Stimulated activated naive B cell treated with anti-CD40 and anti-IgM and Interleukin-4, amounts not matched to agents 10 μg/mL and 1 μg/mL and 100 μg/mL, for 72 hours (primary cell): ENCODE measurements around the gene COLEC11.
"Not testable (repeated sequence)": the region's sequence is repeated elsewhere in the genome, so short reads cannot be mapped to it uniquely, and the experiment has no call there.

Experiments used
- ATAC-seq, 2 donors: fragments of 150-1000 bp; cut with Tn5 transposase; replicated peaks; 2 replicates each; pipeline ENCODE4 v1.10.0; 2021; ENCODE audit warnings: moderate library complexity in 1 of 2
- DNase-seq: peaks from one replicate; pipeline ENCODE4 v3.0.0; 2021
- H3K27ac Mint-ChIP-seq: one replicate; pipeline ENCODE4 v1.8.0; 2022; ENCODE audit warnings: mild to moderate bottlenecking, mixed read lengths
- H3K27me3 Mint-ChIP-seq, 2 donors: one replicate each; pipeline ENCODE4 v1.8.0; 2022; ENCODE audit warnings: mixed read lengths in 2 of 2
- H3K36me3 Mint-ChIP-seq, 2 donors: one replicate each; pipeline ENCODE4 v1.8.0; 2022; ENCODE audit warnings: mixed read lengths in 2 of 2, mild to moderate bottlenecking in 1 of 2
- H3K4me1 Mint-ChIP-seq, 2 donors: one replicate each; pipeline ENCODE4 v1.8.0; 2022; ENCODE audit warnings: mixed read lengths in 2 of 2, mild to moderate bottlenecking in 1 of 2
- H3K4me3 Mint-ChIP-seq, 2 donors: one replicate each; pipeline ENCODE4 v1.8.0; 2022; ENCODE audit warnings: mild to moderate bottlenecking in 2 of 2, mixed read lengths in 2 of 2, moderate library complexity in 1 of 2
- H3K9me3 Mint-ChIP-seq, 2 donors: one replicate each; pipeline ENCODE4 v1.8.0; 2022; ENCODE audit warnings: mixed read lengths in 2 of 2, mild to moderate bottlenecking in 1 of 2

Gene COLEC11

DNA sequence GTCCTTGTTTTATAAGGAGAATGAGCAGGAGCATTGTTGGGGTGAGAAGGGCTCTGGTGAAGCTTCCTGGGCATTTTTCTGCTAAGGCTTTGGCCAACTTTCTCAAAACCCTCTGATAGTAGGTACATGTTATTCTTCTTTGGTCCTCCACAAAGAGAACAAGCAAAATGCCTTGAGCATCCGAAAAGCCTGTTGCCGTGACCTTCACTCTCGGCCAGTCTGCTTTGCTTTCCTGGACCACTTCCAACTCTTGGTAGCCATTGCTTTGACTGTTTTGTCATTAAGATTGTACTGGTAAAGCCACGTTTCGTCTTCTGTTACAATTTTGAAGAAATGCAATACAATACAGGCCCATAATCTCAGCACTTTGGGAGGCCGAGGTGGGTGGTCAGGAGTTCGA is 35.7 kb downstream of the COLEC11 start:
- ATAC-seq (no peak), DNase-seq (no peak)
- Mint-ChIP-seq H3K9me3 (peaks cover 0 to 2% of the 10 kb centered on the region in 2 donors), H3K4me1 (no peaks in the 10 kb centered on the region), H3K27ac (no peak overlapping the region), H3K4me3 (no peak overlapping the region), H3K27me3 (peaks cover 15% of the 10 kb centered on the region in 2 donors), H3K36me3 (peaks cover 0 to 1% of the 10 kb centered on the region in 2 donors)

DNA sequence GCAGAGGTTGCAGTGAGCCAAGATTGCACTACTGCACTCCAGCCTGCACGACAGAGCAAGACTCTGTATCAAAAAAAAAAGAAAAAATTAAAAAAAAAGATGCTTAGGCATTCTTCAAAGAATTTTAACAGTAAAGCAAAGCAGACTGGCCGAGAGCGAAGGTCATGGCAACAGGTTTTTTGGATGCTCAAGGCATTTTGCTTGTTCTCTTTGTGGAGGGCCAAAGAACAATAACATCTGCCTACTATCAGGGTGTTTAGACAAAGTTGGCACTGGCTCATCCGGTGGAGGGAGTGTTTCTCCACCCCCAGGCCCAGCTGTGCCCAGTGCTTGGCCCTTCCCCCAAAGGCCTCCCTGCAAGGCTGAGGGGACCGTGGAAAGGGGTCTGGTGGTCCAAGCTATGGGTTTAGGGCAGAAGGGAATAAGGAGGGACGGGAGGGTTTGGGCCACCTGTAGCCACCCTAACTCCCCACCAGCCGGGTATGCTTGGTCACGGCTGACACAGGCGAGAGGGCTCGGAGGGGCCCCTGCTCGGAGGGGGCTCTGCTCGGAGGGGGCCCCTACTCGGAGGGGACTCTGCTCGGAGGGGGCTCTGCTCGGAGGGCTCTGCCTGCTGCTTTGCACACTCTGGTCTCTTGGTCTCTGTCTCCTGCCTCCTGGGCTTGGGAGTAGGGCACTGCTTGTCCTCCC is 36.4 kb downstream of the COLEC11 start:
- H3K27me3 Mint-ChIP-seq, result peaks cover 17 to 18% of the 10 kb centered on the region in 2 donors

DNA sequence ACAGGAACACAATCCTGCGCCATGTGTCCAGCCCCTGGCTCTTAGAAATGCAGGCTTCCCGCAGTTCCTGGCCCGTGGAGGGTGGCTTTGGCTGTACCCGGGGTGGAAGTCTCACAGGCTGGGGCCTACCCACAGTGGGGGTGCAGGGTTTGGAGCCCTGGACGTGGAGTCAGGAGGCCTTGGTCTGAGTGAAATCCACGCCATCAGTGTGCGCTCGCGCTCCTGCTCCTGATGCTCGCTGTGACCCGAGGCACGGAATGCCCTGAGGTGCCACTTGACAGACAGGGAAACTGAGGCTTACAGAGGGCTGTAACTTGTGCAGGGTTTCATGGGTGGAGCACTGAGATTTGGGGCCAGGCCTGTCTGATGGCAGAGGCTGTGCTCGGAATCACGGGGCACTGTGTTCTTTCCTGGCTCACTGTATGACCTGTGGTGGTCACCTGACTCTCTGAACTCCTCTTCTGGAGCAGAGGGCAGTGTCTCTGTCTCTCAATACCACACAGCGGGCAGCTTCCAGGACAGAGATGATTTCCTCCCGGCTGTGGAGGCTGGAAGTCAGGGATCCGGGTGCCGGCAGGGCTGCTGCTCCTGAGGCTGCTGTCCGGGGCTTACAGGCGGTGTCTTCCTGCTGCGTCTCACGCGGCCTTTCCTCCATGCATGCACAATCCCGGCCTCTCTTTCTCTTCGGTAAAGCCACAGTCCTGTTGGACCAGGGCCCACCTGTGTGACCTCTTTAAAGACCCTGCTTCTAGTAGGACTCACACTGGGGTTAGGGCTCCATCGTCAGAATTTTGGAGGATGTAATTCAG is 37.1 kb downstream of the COLEC11 start:
- Mint-ChIP-seq H3K36me3 (peaks cover 0 to 1% of the 10 kb centered on the region in 2 donors), H3K27ac (no peak overlapping the region), H3K4me3 (no peak overlapping the region), H3K27me3 (peaks cover 15 to 22% of the 10 kb centered on the region in 2 donors), H3K4me1 (no peaks in the 10 kb centered on the region), H3K9me3 (peaks cover 0 to 2% of the 10 kb centered on the region in 2 donors)
- no peak for DNase-seq
- ATAC-seq, result no peak

More for the DNA sequence above, 36.4 kb downstream of the COLEC11 start:
- Mint-ChIP-seq H3K27ac (no peak overlapping the region), H3K4me1 (no peaks in the 10 kb centered on the region), H3K36me3 (peaks cover 0 to 1% of the 10 kb centered on the region in 2 donors), H3K9me3 (peaks cover 0 to 2% of the 10 kb centered on the region in 2 donors), H3K4me3 (no peak overlapping the region)
- DNase-seq (no peak), ATAC-seq (no peak)

DNA sequence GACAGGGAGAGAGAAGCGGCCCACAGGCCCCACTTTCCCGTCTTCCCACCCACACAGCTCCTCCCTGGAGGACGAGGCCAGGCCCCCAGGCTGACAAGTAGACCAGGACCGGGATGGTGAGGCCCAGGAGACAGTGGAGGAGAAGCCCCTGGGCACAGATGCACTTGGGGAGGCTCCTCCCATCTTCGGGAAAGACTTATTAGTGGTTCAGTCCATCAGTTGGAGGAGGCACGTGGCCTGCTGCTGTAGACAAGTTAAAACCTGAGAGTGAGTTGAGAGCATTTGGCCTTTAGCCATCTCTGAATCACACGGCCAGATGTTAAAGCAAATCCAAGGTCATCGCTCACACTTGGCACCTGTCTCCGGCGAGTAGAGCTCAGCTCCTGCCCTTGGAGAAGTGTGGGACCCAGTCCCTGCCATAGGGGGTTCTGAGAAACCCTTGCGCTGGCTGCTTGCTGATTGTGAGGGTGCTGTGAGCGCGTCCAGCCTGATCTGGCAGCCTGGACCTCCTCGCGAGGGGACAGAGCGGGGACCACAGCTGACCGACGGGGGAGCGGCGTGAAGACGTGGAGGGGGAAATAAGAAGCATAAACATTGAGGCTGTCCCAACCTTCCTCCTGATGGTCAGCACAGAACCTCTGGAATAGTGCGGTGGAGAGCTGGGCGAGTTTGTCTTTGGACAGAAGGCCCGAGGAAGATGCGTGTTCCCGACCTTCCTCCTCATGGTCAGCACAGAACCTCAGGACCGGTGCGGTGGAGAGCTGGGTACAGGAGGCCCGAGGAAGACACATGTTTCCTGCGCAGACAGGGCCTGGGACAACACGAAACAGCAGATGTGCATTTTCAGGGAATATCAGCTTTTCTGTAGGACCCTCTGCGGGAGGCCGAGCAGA is 38.4 kb downstream of the COLEC11 start:
- no peak for ATAC-seq
- Mint-ChIP-seq H3K4me1 (no peaks in the 10 kb centered on the region), H3K36me3 (no peaks in the 10 kb centered on the region), H3K27ac (no peak overlapping the region), H3K27me3 (peaks cover 9 to 19% of the 10 kb centered on the region in 2 donors), H3K9me3 (no peaks in the 10 kb centered on the region), H3K4me3 (no peak overlapping the region)
- DNase-seq, result no peak

DNA sequence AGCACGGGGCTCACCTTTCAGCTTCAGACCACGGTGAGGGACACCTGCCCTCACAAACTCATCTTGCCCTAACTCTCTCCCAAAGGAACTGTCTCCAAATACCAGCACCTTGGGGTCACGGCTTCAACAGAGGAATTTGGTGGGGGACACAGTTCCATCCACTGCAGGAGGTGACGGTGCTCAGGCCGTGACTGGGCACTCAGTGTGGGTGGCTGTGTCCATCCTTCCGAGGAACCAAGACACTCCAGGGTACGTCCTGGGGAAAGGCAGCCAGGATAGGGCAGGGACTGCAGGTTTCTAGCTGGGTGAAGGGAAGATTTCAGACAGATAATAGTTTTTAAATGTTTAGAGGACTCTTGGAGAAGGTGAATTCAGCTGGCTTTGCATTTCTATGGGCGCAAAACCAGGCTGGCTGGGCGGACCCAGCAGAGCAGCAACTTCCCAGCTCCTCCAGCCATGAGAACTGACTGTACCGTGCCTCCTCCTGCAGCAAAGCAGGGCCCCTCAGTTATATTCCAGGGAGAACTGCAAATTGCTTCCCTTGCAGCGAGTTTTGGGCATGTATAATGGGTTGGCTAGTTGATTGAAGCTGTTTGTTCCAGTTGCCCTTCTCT is 39.2 kb downstream of the COLEC11 start:
- Mint-ChIP-seq H3K9me3 (no peaks in the 10 kb centered on the region), H3K27me3 (peaks cover 9 to 19% of the 10 kb centered on the region in 2 donors), H3K4me1 (no peaks in the 10 kb centered on the region), H3K27ac (no peak overlapping the region), H3K36me3 (no peaks in the 10 kb centered on the region), H3K4me3 (no peak overlapping the region)
- ATAC-seq (no peak), DNase-seq (no peak)

DNA sequence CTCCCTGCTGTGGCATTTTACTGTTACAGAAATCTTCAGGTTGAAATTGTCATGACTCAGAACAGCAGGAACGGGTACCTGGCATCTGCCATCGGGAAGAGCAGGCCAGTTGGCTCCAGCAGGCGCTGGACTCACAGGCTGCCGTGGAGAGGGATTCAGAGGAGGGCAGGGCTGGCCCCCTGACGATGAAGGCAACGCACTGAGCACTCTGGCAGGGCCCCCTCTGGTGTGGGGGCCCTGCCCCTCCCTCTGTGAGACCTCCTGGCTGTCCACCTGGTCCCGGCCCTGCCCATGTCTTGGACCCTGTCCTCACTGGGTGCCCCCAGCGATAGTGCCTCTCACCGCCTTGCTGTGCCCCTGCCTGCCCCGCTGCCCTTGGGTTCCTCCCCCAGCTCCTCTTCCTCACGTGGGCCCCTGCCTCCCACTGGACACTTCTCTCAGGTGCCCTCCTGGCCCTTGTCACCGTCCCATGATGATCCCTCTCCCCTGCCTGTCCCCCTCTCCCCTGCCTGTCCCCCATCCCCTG is 39.7 kb downstream of the COLEC11 start:
- Mint-ChIP-seq H3K27me3 (peaks cover 9 to 19% of the 10 kb centered on the region in 2 donors), H3K4me1 (no peaks in the 10 kb centered on the region), H3K36me3 (no peaks in the 10 kb centered on the region), H3K4me3 (no peak overlapping the region), H3K9me3 (no peaks in the 10 kb centered on the region), H3K27ac (no peak overlapping the region)
- no peak for DNase-seq
- no peak for ATAC-seq

DNA sequence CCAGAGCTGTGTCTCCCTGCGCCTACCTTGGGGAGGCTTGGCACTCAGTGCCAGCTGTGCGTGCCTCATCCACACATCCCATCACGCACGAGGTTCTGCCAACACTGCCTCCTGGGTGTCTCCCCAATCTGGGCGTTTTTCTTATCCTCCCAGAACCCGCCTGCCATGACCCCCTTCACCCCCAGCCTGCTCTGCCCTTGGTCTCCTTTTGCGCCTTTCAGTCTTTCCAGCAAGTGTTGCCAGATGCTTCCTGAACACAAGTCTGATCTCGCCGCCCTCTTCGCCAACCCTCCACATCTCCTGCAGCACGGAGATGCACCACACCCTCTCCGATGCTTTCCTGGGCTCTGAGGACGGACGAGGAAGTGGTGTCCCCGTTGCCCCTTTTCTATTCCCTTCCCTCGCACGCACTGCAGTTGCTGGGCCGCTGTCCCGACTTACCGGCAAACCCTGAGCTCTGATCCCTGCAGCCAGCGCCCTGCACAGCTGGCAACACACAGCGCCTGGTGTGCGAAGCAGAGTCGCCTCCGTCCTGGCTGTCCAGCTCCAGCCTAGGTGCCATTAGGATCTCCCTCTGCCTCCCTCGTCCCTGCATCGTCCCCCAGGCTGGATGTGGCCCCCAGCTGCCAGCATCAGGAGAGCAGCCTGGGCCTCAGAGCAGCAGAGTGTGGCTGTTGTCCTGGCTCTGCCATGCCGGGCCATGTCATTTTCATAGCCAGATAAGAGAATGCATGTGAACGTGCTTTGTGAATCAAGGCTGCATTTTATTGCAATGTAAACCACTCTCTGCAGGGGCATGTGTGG is 40.5 kb downstream of the COLEC11 start:
- no peaks in the 10 kb centered on the region for H3K9me3 Mint-ChIP-seq
- peak overlapping the region; percentile 56 for H3K27ac Mint-ChIP-seq
- no peaks in the 10 kb centered on the region for H3K4me1 Mint-ChIP-seq
- peaks cover 9 to 19% of the 10 kb centered on the region in 2 donors for H3K27me3 Mint-ChIP-seq
- ATAC-seq (no peak), DNase-seq (no peak)
- H3K36me3 Mint-ChIP-seq, result no peaks in the 10 kb centered on the region
- H3K4me3 Mint-ChIP-seq, result no peak overlapping the region

DNA sequence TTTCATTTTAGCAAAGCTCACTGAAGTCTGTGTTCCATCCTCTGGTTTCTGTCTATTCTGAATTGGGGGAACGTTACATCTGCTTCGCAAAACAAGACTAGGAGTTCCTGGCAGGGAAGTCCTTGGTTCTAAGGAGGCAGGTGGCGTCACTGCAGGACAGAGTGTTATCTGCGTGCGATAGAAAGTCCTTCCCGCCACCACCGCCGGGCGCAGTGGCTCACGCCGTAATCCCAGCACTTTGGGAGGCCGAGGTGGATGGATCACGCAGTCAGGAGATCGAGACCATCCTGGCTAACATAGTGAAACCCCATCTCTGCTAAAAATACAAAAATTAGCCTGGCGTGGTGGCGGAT is 41.0 kb downstream of the COLEC11 start:
- ATAC-seq, H3K4me3 Mint-ChIP-seq, DNase-seq, H3K9me3 Mint-ChIP-seq, H3K36me3 Mint-ChIP-seq, H3K4me1 Mint-ChIP-seq, H3K27ac Mint-ChIP-seq: not testable (repeated sequence)
- peaks cover 9 to 19% of the 10 kb centered on the region in 2 donors for H3K27me3 Mint-ChIP-seq

DNA sequence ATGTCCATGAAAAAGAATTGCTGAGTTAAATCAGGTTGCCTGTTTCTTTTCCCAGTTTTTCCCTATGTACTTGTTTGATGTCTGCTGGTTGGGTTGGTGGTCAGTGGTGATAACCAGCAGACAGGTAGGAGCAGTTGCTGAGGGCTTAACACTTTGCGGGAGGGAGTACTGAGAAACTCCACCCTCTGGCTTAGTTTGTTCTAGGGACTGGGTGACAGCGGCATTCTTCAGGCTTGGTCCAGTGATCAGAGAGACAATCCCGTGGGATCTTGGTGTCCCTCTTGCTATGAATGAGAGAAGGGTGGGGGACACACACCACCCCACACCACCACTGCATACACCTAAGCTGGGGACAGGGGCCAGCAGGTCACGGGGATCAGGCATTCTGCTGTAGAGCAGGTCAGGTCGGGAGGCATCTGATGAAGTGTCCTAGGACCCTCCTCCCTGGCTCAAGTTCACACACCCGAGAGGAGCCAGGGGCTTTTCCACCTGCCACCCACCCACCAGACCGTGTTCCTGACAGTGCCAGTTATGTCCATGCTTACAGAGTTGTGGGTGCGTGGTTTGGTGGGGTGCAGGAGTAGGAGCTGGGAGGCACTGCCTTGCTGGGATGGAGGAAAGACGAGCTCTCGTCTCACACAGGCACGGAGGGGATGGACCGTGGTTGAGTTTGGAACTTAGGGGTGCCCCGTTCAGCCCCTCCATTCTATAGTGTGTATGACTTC is 41.8 kb downstream of the COLEC11 start:
- DNase-seq, result no peak
- Mint-ChIP-seq H3K4me3 (no peak overlapping the region), H3K36me3 (no peaks in the 10 kb centered on the region), H3K9me3 (no peaks in the 10 kb centered on the region), H3K4me1 (no peaks in the 10 kb centered on the region), H3K27me3 (peaks cover 9 to 19% of the 10 kb centered on the region in 2 donors), H3K27ac (no peak overlapping the region)
- ATAC-seq, result no peak

DNA sequence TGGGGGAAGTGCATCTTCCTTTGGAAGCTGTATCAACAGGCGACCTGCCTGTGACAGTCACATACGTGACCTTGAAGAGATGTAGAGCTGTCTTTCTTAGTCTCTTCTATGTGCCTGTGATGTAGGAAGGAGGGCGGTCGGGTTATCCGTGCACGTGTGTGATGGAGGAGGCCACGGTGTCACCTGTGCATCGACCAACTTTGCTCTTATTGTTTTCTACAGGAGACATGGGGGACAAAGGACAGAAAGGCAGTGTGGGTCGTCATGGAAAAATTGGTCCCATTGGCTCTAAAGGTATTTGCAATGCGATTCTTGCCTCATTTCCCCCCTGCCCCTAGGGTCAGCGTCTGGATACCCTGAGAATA is 42.4 kb downstream of the COLEC11 start:
- Mint-ChIP-seq H3K36me3 (no peaks in the 10 kb centered on the region), H3K27ac (no peak overlapping the region), H3K4me3 (no peak overlapping the region), H3K9me3 (no peaks in the 10 kb centered on the region), H3K27me3 (peaks cover 9 to 19% of the 10 kb centered on the region in 2 donors), H3K4me1 (no peaks in the 10 kb centered on the region)
- ATAC-seq, result no peak
- DNase-seq, result no peak

DNA sequence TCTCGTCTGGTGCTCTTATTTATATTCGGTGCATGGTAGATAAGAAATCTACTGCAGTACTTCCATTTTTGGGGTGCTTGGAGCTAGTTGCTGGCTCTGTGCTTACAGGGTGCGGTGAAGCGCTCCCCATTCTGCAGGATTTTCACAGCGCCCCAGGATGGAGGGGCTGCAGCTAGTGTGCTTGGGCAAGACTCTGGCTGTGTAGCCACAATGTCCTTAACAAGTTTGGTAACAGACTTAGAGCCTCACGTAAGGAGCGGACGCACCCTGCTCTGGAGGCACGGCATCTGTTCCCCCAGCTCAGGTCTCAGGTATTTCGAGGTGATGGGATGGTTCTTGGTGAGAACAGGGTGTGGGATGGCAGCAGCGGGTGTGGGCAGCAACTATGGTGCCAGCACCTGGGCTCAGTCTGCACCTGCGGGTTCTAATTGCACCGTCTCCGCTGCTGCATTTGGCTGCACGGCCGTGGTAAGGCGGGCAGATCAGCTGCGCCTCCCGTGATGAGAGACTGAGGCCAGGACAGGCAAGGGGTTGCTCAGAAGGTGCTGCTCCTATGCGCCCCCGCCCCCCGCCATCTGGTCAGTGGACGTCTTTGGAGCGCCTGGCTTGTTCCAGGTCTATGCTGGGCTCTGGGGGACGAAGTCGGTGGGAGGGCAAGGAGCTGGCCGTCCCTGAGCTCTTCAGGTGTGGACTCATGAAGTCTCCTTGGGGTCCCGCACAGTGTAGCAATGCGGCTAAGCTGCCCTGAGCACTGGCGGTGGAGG is 43.0 kb downstream of the COLEC11 start:
- DNase-seq, result no peak
- H3K4me3 Mint-ChIP-seq, result no peak overlapping the region
- H3K36me3 Mint-ChIP-seq, result no peaks in the 10 kb centered on the region
- no peaks in the 10 kb centered on the region for H3K9me3 Mint-ChIP-seq
- H3K27me3 Mint-ChIP-seq, result peaks cover 9 to 19% of the 10 kb centered on the region in 2 donors
- no peak overlapping the region for H3K27ac Mint-ChIP-seq
- ATAC-seq, result no peak
- peaks cover 0 to under 1% of the 10 kb centered on the region in 2 donors for H3K4me1 Mint-ChIP-seq

DNA sequence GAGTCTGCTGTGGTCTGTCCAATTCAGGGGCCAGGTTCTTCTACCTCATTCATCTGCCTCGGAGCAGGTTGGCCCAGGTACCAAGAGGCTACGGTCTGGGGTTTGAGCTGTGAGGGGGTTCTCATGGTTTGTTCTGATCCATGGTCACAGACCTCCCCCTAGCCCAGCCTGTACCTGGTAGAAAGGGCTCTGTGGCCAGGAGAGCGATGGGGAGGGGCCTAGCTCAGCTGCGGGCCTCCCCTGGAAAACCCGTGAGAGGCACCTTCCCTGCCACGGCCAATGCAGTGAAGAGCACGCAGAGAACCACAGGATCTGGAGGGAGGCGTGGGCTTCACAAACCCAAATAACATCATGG is 43.5 kb downstream of the COLEC11 start:
- Mint-ChIP-seq H3K4me3 (no peak overlapping the region), H3K4me1 (peaks cover 0 to 6% of the 10 kb centered on the region in 2 donors), H3K36me3 (no peaks in the 10 kb centered on the region), H3K27me3 (peaks cover 9 to 19% of the 10 kb centered on the region in 2 donors), H3K9me3 (no peaks in the 10 kb centered on the region), H3K27ac (no peak overlapping the region)
- DNase-seq (no peak), ATAC-seq (no peak)
